Keratinocyte (primary cell): ENCODE results near the gene TEP1. TPM values are rescaled to one million over a fixed set of nuclear protein-coding genes. Genes with fewer than 3 reads are reported as not detected.

ENCODE experiments used
- DNase-seq: peaks from one replicate; pipeline ENCODE4 v3.0.0-alpha.2; 2011; ENCODE audit warnings: low read depth, missing footprints, low spot score
- FAIRE-seq: peaks from 2 replicates; lab custom pipeline; 2011; peaks lifted over from hg19 to GRCh38; lab: Jason Lieb, UNC
- H2AFZ ChIP-seq: 2 replicates; pipeline ENCODE4 v1.6.0; 2012; ENCODE audit warnings: low read length, control low read depth, inconsistent platforms; ENCODE audit not compliant: control insufficient read depth
- H3K27ac ChIP-seq: 2 replicates; pipeline ENCODE4 v1.5.1; 2011; ENCODE audit warnings: low read length; ENCODE audit not compliant: control insufficient read depth, insufficient read depth
- H3K27me3 ChIP-seq: 3 replicates; pipeline ENCODE4 v1.6.0; 2011; ENCODE audit warnings: low read length; ENCODE audit not compliant: control insufficient read depth, insufficient read depth; ENCODE audit errors: extremely low read depth
- H3K36me3 ChIP-seq, 2 experiments: 2 replicates in 1 of 2; 3 replicates in 1 of 2; pipeline ENCODE4 v1.5.1; 2011; ENCODE audit warnings: low read length in 2 of 2, mild to moderate bottlenecking in 1 of 2; ENCODE audit not compliant: control insufficient read depth in 2 of 2, insufficient read depth in 2 of 2; ENCODE audit errors: extremely low read depth in 1 of 2
- H3K4me1 ChIP-seq: 3 replicates; pipeline ENCODE4 v1.5.1; 2011; ENCODE audit warnings: low read length; ENCODE audit not compliant: control insufficient read depth, insufficient read depth; ENCODE audit errors: extremely low read depth
- H3K4me2 ChIP-seq: 3 replicates; pipeline ENCODE4 v1.6.0; 2011; ENCODE audit warnings: low read depth, low read length; ENCODE audit not compliant: control insufficient read depth, insufficient read depth; ENCODE audit errors: extremely low read depth
- H3K4me3 ChIP-seq, 3 experiments: fragments of 200-600 bp in 1 of 3; sonication (generic) in 1 of 3; 2 replicates in 2 of 3; 3 replicates in 1 of 3; pipeline ENCODE4 v1.5.1; 2011 to 2016; ENCODE audit warnings: low read length in 3 of 3, mild to moderate bottlenecking in 3 of 3, control low read depth in 2 of 3, inconsistent platforms in 1 of 3, low read depth in 1 of 3, mixed read lengths in 1 of 3, mixed run types in 1 of 3, moderate library complexity in 1 of 3; ENCODE audit not compliant: control insufficient read depth in 2 of 3, insufficient read depth in 2 of 3; ENCODE audit errors: extremely low read depth in 1 of 3
- H3K79me2 ChIP-seq: 2 replicates; pipeline ENCODE4 v1.6.0; 2012; ENCODE audit warnings: low read length; ENCODE audit not compliant: control insufficient read depth, insufficient read depth
- H3K9ac ChIP-seq: 3 replicates; pipeline ENCODE4 v1.6.0; 2011; ENCODE audit warnings: low read length; ENCODE audit not compliant: control insufficient read depth, insufficient read depth; ENCODE audit errors: extremely low read depth
- H3K9me1 ChIP-seq: 3 replicates; pipeline ENCODE4 v1.6.0; 2011; ENCODE audit warnings: low read length; ENCODE audit not compliant: control insufficient read depth, insufficient read depth; ENCODE audit errors: extremely low read depth
- H3K9me3 ChIP-seq: 2 replicates; pipeline ENCODE4 v1.5.1; 2012; ENCODE audit warnings: low read depth, low read length; ENCODE audit not compliant: control insufficient read depth
- H4K20me1 ChIP-seq: 3 replicates; pipeline ENCODE4 v1.6.0; 2011; ENCODE audit warnings: low read length; ENCODE audit not compliant: control insufficient read depth, insufficient read depth; ENCODE audit errors: extremely low read depth
- EZH2 ChIP-seq: IDR thresholded peaks from one replicate; pipeline ENCODE4 v1.6.1; 2012; ENCODE audit warnings: inconsistent platforms, mild to moderate bottlenecking, low read length, moderate library complexity
- dilution Hi-C: fragments of 300-500 bp; cut with MboI; formaldehyde crosslinking; loops from one replicate; pipeline ENCODE4 v1.7.0; 2020; ENCODE audit warnings: low sequenced_read_pairs; ENCODE audit not compliant: extremely low pct_ligation_motif_present
- polyA plus RNA-seq, 5 experiments: library from polyadenylated mRNA; depleted of rRNA in 3 of 5; stranded (reverse) in 3 of 5; stranded (forward) in 1 of 5; unstranded in 1 of 5; fragments of >200 nt; gene quantifications; 1 replicate in 1 of 5; 2 replicates in 3 of 5; 3 replicates in 1 of 5; pipeline versions ENCODE4 v1.2.1 to v1.2.3, GENCODE V29; 2011 to 2012; ENCODE audit warnings: missing spikeins in 2 of 5, low read depth in 1 of 5, low replicate concordance in 1 of 5
- TF ChIP-seq, protein P1 (sequence below), 3 experiments: IDR thresholded peaks in 1 of 3; conservative IDR thresholded peaks in 1 of 3; optimal IDR thresholded peaks in 1 of 3; 2 replicates in 2 of 3; 3 replicates in 1 of 3; pipeline versions ENCODE3 to v1.5.1; 2011; ENCODE audit warnings: low read length in 3 of 3, mild to moderate bottlenecking in 3 of 3, moderate library complexity in 2 of 3, control low read depth in 1 of 3, inconsistent platforms in 1 of 3; ENCODE audit not compliant: insufficient read depth in 2 of 3; ENCODE audit errors: extremely low read depth in 1 of 3

Gene TEP1
- polyA plus RNA-seq, 1 donor (not counting 4 experiments of a cell fraction or from before 2014, with no cell fraction given) = 16.6 TPM

- dilution Hi-C loops = no loop called here
- Histone ChIP-seq H3K27ac (no peak overlapping the region), H3K9ac (no peak overlapping the region), H4K20me1 (no peaks in the 10 kb centered on the region), H3K9me3 (no peaks in the 10 kb centered on the region), H3K27me3 (peaks cover 20% of the 10 kb centered on the region), H3K4me3 (no peak overlapping the region), H2AFZ (no peak overlapping the region), H3K4me1 (no peaks in the 10 kb centered on the region), H3K79me2 (no peaks in the 10 kb centered on the region), H3K4me2 (no peak overlapping the region), H3K36me3 (no peaks in the 10 kb centered on the region), H3K9me1 (no peaks in the 10 kb centered on the region)
- TF ChIP-seq, protein P1, sequence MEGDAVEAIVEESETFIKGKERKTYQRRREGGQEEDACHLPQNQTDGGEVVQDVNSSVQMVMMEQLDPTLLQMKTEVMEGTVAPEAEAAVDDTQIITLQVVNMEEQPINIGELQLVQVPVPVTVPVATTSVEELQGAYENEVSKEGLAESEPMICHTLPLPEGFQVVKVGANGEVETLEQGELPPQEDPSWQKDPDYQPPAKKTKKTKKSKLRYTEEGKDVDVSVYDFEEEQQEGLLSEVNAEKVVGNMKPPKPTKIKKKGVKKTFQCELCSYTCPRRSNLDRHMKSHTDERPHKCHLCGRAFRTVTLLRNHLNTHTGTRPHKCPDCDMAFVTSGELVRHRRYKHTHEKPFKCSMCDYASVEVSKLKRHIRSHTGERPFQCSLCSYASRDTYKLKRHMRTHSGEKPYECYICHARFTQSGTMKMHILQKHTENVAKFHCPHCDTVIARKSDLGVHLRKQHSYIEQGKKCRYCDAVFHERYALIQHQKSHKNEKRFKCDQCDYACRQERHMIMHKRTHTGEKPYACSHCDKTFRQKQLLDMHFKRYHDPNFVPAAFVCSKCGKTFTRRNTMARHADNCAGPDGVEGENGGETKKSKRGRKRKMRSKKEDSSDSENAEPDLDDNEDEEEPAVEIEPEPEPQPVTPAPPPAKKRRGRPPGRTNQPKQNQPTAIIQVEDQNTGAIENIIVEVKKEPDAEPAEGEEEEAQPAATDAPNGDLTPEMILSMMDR (optimal IDR thresholded peaks at IDR 0.05 in 1 of 3, IDR thresholded peaks at IDR 0.05 in 1 of 3, conservative IDR thresholded peaks at IDR 0.05 in 1 of 3; ENCODE audit: extremely low read depth in 1 of 3, insufficient read depth in 2 of 3, low read length in 3 of 3) = no peak
- TF ChIP-seq EZH2 = no peak
- DNase-seq = no peak
- no peak for FAIRE-seq
Observed at GRCh38 chr14:20438664-20439063, 25.4 kb upstream of the TEP1 start.

DNA sequence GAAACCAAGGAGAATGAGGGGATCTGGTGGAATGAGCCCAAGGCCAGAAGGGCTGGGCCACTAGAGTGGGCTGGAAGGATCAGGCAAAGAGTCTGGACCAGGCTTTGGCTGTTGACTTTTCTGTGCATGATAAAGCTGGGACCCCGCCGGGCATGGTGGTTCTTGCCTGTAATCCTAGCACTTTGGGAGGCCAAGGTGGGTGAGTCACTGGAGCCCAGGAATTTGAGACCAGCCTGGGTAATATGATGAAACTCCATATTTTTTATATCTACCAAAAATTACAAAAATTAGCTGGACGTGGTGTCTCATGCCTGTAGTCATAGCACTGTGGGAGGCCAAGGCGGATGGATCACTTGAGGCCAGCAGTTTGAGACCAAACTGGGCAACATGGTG lies 23.1 kb upstream of the TEP1 start:
- TF ChIP-seq, protein P1 (optimal IDR thresholded peaks at IDR 0.05 in 1 of 3, IDR thresholded peaks at IDR 0.05 in 1 of 3, conservative IDR thresholded peaks at IDR 0.05 in 1 of 3; ENCODE audit: extremely low read depth in 1 of 3, insufficient read depth in 2 of 3, low read length in 3 of 3) = no peak
- TF ChIP-seq EZH2 = no peak
- no peaks in the 10 kb centered on the region for H3K9me1 ChIP-seq
- no peaks in the 10 kb centered on the region for H3K4me1 ChIP-seq
- H2AFZ ChIP-seq = no peak overlapping the region
- H3K4me3 ChIP-seq = no peak overlapping the region
- no peaks in the 10 kb centered on the region for H4K20me1 ChIP-seq
- DNase-seq = no peak
- H3K9ac ChIP-seq = no peak overlapping the region
- dilution Hi-C loops = no loop called here
- no peak for FAIRE-seq
- H3K79me2 ChIP-seq = no peaks in the 10 kb centered on the region
- no peak overlapping the region for H3K4me2 ChIP-seq
- H3K9me3 ChIP-seq = no peaks in the 10 kb centered on the region
- no peak overlapping the region for H3K27ac ChIP-seq
- H3K27me3 ChIP-seq = peaks cover 20% of the 10 kb centered on the region
- no peaks in the 10 kb centered on the region for H3K36me3 ChIP-seq
